ENCODE data around the gene SSR2. TPM values are rescaled to one million over a fixed set of nuclear protein-coding genes. Genes with fewer than 3 reads are reported as not detected.

SSR2 gene
- total and polyA plus RNA-seq, 2 experiments from 2014 or later, result 136 to 291 TPM

DNA sequence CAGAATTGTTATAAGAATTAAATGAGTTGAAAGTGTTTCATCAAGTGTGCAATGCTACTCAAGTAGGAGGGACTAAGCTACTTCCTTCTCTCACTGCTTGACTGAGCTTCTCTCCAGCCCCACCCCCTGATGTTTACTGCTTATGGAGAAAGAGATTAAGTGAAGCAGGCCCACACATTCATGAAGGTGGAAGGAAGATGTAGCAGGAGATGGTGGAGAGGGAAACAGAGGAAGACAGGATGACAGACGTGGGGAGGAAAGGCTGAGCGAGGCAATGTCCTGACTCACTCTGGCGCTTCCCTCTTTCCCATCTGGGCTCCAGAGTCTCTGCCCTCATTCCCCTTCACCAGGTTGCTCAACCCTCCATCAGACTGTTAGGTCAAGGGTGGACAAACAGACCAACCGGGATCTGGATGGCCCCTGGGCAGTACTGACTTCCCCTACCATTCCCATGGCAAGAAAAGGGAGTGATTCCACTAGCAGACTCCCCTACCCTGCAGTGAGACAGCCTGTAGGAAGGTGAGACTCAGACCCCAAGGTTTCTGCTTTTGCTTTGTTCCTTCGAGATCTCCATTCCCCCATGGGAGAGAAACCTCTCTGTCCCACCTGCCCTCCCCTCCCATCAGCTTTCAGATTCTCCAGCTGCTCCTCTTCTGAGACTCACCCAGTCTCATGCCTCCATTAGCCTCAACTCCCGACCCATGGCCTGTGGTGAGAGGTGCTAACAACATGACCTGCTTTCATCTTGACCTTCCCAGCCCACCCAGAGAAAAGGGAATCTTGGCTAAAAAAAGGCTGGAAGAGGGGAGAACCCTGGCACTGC, 39.3 kb downstream of the SSR2 start:
- H3K4me3 Mint-ChIP-seq, result peak overlapping the region; percentile 9; the same call in 1 of the 3 replicates
- DNase-seq (ENCODE audit: low spot score), result no peak
- peaks cover 18% of the 10 kb centered on the region for H3K27me3 Mint-ChIP-seq (ENCODE audit: insufficient read depth, low read depth, poor library complexity)
- no peak overlapping the region; the same call in 1 of the 2 replicates for H3K27ac Mint-ChIP-seq
- Histone ChIP-seq H3K4me3 (no peak overlapping the region), H4K20me1 (replicated peaks; ENCODE audit: insufficient read depth) (peaks cover 7% of the 10 kb centered on the region), H3K79me2 (replicated peaks; ENCODE audit: insufficient read depth) (peaks cover 13% of the 10 kb centered on the region), H3K4me2 (0 out of 2 replicates have a peak overlapping the region, but pooled peaks have one; percentile 26), H3K4me1 (ENCODE audit: insufficient read depth) (peaks cover 54% of the 10 kb centered on the region), H3F3A (replicated peaks; ENCODE audit: low read depth) (peaks cover 16% of the 10 kb centered on the region), H3K9me2 (ENCODE audit: insufficient read depth) (no peaks in the 10 kb centered on the region), H3K27me3 (ENCODE audit: insufficient read depth) (no peaks in the 10 kb centered on the region), H3K36me3 (ENCODE audit: insufficient read depth) (no peaks in the 10 kb centered on the region), H2AFZ (no peak overlapping the region), H3K27ac (ENCODE audit: low read depth) (no peak overlapping the region)
- H3K9me3 Mint-ChIP-seq, result no peaks in the 10 kb centered on the region; the same call in 2 of the 3 replicates
- H3K36me3 Mint-ChIP-seq (ENCODE audit: low read depth), result peaks cover 8% of the 10 kb centered on the region
- TF ChIP-seq ZNF114 (CRISPR knock-in tag; IDR thresholded peaks at IDR 0.05), result no peak
- ATAC-seq, result no peak
- peaks cover 62% of the 10 kb centered on the region for H3K4me1 Mint-ChIP-seq

DNA sequence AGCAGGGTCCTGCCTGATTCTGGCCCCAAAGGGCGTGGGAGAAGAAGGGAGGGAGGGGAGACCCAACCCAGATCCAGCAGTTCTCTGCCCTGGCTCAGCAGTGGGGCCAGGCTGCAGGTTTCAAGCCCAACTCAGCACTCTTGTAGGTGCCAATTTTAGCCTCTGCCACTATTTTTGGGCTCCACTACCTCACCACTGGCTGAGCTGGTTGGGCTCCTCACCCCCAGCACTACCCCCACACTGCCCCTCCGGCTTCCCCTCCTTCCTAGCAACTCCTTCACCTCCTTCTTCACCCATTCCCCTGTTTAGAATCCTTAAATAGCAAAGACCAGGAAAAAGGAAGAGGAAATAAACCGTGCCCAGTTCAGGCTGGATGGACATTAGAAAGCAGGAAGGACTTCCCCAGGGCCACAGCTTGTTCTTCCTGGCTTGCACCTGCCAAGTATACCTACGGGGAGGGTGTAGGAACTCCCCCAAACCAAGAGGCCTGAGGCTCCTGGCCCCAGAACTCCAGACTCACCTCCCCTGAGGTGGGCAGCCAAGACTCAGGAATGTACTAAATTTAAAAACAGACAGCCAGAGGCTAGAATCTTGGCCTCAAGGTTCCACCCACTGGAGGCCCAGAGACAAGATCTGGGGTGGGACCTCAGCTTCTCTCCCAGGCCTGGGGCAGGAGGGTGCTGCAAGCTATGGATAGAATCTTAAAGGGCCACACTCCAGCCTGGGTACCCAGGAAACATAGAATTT, 41.0 kb downstream of the SSR2 start:
- Mint-ChIP-seq H3K27ac (peak overlapping the region; percentile 58; the same call in 1 of the 2 replicates), H3K4me1 (peaks cover 78% of the 10 kb centered on the region), H3K36me3 (ENCODE audit: low read depth) (peaks cover 8% of the 10 kb centered on the region), H3K27me3 (ENCODE audit: insufficient read depth, low read depth, poor library complexity) (peaks cover 27% of the 10 kb centered on the region), H3K9me3 (no peaks in the 10 kb centered on the region), H3K4me3 (peak overlapping the region; percentile 84)
- peaks cover 17% of the 10 kb centered on the region for H4K20me1 ChIP-seq (replicated peaks; ENCODE audit: insufficient read depth)
- TF ChIP-seq, protein P1, sequence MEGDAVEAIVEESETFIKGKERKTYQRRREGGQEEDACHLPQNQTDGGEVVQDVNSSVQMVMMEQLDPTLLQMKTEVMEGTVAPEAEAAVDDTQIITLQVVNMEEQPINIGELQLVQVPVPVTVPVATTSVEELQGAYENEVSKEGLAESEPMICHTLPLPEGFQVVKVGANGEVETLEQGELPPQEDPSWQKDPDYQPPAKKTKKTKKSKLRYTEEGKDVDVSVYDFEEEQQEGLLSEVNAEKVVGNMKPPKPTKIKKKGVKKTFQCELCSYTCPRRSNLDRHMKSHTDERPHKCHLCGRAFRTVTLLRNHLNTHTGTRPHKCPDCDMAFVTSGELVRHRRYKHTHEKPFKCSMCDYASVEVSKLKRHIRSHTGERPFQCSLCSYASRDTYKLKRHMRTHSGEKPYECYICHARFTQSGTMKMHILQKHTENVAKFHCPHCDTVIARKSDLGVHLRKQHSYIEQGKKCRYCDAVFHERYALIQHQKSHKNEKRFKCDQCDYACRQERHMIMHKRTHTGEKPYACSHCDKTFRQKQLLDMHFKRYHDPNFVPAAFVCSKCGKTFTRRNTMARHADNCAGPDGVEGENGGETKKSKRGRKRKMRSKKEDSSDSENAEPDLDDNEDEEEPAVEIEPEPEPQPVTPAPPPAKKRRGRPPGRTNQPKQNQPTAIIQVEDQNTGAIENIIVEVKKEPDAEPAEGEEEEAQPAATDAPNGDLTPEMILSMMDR (conservative IDR thresholded peaks at IDR 0.05; ENCODE audit: low read depth in 2 of 2), result no peak
- TF ChIP-seq ZNF331 (CRISPR knock-in tag; IDR thresholded peaks at IDR 0.05; ENCODE audit: low read depth) (no peak), NANOG (IDR thresholded peaks at IDR 0.05; ENCODE audit: borderline replicate concordance) (no peak), EZH2 (IDR thresholded peaks at IDR 0.05; ENCODE audit: low read depth, unreplicated experiment) (no peak), STAT1 (IDR thresholded peaks at IDR 0.05; ENCODE audit: unreplicated experiment) (no peak), EZH2phosphoT487 (IDR thresholded peaks at IDR 0.05; ENCODE audit: unreplicated experiment) (no peak)
- TF ChIP-seq, protein P2, sequence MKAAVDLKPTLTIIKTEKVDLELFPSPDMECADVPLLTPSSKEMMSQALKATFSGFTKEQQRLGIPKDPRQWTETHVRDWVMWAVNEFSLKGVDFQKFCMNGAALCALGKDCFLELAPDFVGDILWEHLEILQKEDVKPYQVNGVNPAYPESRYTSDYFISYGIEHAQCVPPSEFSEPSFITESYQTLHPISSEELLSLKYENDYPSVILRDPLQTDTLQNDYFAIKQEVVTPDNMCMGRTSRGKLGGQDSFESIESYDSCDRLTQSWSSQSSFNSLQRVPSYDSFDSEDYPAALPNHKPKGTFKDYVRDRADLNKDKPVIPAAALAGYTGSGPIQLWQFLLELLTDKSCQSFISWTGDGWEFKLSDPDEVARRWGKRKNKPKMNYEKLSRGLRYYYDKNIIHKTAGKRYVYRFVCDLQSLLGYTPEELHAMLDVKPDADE (IDR thresholded peaks at IDR 0.05), result no peak
- H2AFZ ChIP-seq, result no peak overlapping the region
- ATAC-seq (no peak), DNase-seq (ENCODE audit: low spot score) (no peak)
- peaks cover 30% of the 10 kb centered on the region for H3K79me2 ChIP-seq (replicated peaks; ENCODE audit: insufficient read depth)
- peaks cover 19% of the 10 kb centered on the region for H3F3A ChIP-seq (replicated peaks; ENCODE audit: low read depth)
- peak overlapping the region; percentile 82 for H3K4me2 ChIP-seq
- peak overlapping the region; percentile 96 for H3K4me3 ChIP-seq
- peaks cover 69% of the 10 kb centered on the region for H3K4me1 ChIP-seq (ENCODE audit: insufficient read depth)
- peak overlapping the region; percentile 90 for H3K27ac ChIP-seq (ENCODE audit: low read depth)
- no peaks in the 10 kb centered on the region for H3K27me3 ChIP-seq (ENCODE audit: insufficient read depth)
- no peaks in the 10 kb centered on the region for H3K36me3 ChIP-seq (ENCODE audit: insufficient read depth)
- no peaks in the 10 kb centered on the region for H3K9me2 ChIP-seq (ENCODE audit: insufficient read depth)
